ENCODE results near the gene PLEKHA7.

GRCh38 chr11:16771350-16772140 lies 242.7 kb downstream of the PLEKHA7 start:
- TF ChIP-seq, protein P1, sequence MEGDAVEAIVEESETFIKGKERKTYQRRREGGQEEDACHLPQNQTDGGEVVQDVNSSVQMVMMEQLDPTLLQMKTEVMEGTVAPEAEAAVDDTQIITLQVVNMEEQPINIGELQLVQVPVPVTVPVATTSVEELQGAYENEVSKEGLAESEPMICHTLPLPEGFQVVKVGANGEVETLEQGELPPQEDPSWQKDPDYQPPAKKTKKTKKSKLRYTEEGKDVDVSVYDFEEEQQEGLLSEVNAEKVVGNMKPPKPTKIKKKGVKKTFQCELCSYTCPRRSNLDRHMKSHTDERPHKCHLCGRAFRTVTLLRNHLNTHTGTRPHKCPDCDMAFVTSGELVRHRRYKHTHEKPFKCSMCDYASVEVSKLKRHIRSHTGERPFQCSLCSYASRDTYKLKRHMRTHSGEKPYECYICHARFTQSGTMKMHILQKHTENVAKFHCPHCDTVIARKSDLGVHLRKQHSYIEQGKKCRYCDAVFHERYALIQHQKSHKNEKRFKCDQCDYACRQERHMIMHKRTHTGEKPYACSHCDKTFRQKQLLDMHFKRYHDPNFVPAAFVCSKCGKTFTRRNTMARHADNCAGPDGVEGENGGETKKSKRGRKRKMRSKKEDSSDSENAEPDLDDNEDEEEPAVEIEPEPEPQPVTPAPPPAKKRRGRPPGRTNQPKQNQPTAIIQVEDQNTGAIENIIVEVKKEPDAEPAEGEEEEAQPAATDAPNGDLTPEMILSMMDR (IDR thresholded peaks at IDR 0.05), result no peak
- TF ChIP-seq EP300 (IDR thresholded peaks at IDR 0.05), result no peak

Data from suprapubic skin (tissue), 3 donors.